Stimulated activated CD8-positive, alpha-beta memory T cell treated with anti-CD3 and anti-CD28 coated beads, Interleukin-12 subunit alpha, Interleukin-12 subunit beta, amount 100 ng/mL, for 24 hours (primary cell): ENCODE results near the gene RNASEH2A.
A peak's percentile ranks its signal among the peaks of the same experiment; 100 is the strongest.

Source experiments
- DNase-seq: peaks from one replicate; pipeline ENCODE4 v3.0.0-alpha.2; 2020; ENCODE audit errors: extremely low read depth

The RNASEH2A gene

DNA sequence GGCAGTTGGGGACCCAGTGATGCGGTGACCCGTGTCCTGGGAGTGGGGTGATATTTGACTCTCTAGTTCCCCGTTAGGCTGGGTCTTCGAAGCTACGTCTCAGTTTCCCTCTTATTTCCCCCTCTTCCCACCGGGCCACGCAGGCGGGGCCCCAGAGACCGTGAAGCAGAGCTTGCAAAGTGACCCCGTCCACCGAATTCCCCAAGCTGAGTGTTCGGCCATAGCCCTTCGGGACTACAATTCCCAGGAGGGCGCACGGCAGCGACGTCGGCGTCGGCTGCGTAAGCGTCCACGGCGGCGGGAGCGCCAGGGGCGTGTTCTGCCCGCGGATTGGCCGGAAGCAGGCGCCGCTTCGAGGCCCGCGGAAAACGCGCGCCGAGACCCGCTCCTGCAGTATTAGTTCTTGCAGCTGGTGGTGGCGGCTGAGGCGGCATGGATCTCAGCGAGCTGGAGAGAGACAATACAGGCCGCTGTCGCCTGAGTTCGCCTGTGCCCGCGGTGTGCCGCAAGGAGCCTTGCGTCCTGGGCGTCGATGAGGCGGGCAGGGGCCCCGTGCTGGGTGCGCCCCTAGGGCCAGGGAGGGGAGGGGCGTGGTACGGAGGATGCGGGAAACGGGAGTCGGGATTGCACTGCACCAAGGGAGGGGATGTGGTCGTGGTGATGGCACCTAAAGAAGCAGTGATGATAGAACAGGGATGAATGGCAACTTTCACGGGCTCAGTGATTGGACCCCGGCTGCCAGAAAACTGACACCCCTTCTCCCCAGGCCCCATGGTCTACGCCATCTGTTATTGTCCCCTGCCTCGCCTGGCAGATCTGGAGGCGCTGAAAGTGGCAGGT is at the start of gene RNASEH2A:
Gene RNASEH2A, plus strand, starts transcription at position 343 of the 840 bp plus-strand sequence. Its CDS starts 90 bp downstream, at position 433.
- DNase-seq: peak; percentile 67

- no peak for DNase-seq
Observed at GRCh38 chr19:12757544-12758274, 48.7 kb upstream of the RNASEH2A start.

DNA sequence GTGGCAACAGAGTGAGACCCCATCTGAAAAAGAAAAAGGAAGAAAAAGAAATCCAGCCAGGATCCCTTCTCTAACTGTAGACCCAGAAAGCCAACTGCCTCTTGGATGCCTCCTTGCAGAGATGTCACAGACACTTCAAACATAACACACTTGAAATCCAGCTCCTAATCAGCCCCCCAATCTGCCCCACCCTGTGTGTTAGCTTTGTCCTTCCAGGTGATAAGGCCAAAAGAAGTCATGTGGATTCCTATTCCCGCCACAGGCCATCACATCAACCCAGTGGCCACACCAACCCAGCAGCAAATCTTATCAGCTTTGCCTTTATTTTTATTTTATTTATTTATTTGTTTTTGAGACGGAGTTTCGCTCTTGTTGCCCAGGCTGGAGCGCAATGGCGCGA is 46.7 kb upstream of the RNASEH2A start:
- no peak for DNase-seq

DNA sequence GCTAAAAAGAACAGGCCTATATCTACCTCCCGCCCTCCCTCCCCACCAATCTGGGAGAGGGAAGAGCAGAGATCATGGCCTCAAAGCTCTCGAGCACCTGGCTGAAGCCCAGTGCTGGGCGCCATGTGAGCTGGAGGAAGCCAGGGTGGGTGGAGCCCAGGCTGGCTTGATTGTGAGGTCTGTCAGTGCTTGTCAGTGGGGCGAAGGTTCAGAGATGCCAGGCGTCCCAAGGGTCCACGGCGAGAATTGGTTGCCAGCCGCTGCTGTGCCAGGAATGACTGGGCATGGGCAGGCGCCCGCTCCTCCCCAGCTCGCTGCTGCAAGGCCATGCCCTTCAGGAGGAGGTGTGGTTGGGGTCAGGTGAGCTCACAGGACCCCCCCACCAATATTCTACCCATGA is 43.3 kb upstream of the RNASEH2A start:
- no peak for DNase-seq

- DNase-seq: no peak
Observed at GRCh38 chr19:12764698-12765097, 41.7 kb upstream of the RNASEH2A start.

DNA sequence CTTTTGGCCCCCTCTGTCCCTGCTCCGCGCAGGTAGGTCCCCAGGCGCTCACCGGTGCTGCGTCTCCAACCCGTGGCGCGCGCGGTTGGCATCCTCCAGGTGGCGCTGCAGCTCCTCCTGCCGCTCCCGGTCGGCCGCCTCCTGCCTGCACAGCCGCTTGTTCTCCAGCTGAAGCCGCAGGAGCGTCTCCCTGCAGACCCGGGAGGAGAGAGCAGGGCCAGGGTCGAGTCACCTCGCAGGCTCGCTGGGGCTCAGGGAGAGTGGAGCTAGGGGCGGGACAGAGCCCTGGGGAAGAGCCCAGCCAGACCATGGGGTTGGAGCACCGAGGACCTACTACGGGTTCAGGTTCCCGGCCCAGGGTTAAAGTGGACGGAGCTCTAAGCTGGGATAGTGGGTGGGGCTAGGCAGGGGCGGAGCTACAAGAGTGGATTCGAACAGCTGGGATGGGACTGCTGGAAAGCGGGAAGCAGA is 40.3 kb upstream of the RNASEH2A start:
- no peak for DNase-seq

- DNase-seq: no peak
Observed at GRCh38 chr19:12767150-12767549, 39.2 kb upstream of the RNASEH2A start.

DNA sequence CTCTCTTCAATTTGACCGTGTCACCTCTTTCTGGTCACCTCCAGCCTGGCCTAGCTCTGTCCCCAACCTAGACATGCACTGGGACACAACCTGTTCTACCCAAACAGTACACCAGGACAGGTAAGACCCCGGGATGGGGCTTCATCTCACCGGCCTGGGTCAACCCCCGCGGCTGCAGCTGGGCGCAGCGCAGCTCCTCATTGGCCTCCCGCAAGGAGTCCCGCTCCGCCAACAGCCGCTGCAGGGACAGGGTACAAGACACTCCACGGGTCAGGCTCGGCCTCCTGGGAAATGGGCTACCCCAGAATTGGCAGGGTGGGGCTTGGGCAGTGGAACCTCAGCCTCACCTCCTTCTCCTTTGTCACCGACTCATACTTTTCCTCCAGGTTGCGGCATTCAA is 38.7 kb upstream of the RNASEH2A start:
- no peak for DNase-seq

DNA sequence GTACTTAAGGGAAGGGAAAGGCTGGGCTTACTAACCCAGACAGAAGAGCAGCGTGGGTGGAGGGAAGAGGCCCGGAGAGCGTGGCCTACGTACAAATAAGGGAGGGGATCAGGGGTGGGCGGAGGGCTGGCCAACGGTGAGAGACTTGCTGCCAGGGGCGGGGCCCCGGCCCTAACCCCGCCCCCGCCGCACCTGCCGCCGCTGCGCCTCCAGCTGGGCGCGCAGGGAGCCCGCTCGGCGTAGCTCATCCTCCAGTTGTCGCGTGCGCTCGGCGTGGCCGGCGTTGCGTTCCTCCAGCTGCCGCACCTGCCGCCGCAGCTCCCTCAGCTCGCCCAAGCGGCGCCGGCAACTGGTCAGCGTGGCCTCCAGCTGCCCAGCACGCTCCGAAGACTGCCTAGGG is 36.7 kb upstream of the RNASEH2A start:
- no peak for DNase-seq

GRCh38 chr19:12770922-12771321 is 35.5 kb upstream of the RNASEH2A start:
- no peak for DNase-seq

- no peak for DNase-seq
Observed at GRCh38 chr19:12772323-12772722, 34.1 kb upstream of the RNASEH2A start.

- DNase-seq: no peak
Observed at GRCh38 chr19:12773571-12773970, 32.8 kb upstream of the RNASEH2A start.

DNA sequence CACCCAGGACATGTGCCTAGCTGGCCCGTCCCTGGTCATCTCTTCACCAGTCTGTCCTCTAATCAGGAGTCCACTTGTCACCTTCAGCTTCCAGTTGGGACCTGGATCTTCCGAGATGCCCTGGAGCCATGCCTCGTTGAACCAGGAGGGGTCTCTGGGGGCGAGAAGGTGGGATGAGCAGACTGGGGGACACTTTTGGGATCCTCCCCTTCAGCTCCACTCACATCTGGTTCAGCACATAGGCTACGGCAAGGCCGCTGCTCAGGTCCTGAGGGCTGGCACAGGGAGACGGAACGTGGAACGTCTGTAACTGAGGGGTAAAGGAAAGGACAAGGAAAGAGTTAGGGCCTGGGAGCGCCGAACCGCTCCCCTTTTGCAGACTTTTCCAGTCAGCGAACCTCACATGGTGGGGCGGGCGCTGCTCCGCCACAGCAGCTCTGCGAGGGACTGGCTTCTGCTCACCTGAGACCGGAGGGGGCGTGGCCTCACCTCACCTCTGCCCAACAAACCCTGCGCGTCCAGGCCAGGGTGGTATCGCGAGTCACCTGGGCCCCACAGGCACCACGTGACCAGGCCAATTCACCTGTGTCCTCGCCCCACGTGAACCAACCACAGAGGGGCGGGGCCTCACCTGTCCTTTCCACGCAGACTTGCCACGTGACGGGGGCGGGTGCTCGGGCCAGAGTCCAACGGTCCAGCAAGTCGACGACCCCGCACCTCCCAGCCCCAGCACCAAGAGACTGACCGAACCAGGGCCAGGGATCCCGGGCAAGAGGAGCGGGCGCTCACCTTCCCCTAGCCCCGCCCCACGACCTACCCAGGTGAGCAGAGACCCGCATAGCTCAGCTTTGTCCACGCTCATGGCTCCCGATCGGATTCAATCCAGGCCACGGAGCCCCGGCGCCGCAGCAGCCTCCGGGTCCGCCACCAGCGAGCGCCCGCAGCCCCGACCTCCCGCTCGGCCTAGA is 31.5 kb upstream of the RNASEH2A start, which contains the start of gene HOOK2:
Gene HOOK2, minus strand, starts transcription at position 965 of the 968 bp plus-strand sequence. Its CDS starts 103 bp downstream, at position 862.
- DNase-seq: no peak

DNA sequence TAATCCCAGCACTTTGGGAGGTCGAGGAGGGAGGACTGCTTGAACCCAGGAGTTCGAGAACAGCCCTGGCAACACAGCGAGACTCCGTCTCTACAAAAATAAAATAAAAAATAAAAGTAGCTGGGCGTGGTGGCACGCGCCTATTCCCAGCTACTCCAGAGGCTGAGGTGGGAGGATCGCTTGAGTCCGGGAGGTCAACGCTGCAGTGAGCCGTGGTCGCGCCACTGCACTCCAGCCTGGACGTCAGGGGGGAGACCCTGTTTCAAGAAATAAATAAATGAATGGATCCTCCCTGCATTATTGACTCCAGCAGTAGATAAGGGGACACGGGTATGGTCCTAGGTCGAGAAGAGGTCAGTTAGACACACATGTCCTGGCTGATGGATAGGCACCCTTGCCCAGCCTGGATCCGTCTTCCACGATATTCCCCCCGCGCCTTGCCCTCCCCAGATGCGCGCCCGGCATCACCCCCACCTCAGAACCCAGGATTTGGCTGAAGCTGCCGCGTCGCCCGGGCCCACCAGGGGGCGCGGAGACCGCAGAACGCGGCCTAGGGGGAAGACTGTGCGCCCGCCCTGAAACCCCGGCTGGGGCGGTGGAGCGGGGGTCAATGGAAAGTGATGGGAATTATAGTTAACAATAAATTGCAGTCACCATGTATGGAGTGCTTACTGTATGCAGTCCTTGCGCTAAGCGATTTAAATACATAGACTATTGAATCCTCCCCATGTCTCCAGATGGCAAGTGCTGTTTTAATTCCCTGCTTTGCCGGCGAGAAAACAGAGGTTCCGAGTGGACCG is 29.0 kb upstream of the RNASEH2A start:
- peak; percentile 47 for DNase-seq

GRCh38 chr19:12778017-12778904 is 28.1 kb upstream of the RNASEH2A start:
- DNase-seq: no peak

- DNase-seq: no peak
Observed at GRCh38 chr19:12778905-12779161, 27.6 kb upstream of the RNASEH2A start.

DNA sequence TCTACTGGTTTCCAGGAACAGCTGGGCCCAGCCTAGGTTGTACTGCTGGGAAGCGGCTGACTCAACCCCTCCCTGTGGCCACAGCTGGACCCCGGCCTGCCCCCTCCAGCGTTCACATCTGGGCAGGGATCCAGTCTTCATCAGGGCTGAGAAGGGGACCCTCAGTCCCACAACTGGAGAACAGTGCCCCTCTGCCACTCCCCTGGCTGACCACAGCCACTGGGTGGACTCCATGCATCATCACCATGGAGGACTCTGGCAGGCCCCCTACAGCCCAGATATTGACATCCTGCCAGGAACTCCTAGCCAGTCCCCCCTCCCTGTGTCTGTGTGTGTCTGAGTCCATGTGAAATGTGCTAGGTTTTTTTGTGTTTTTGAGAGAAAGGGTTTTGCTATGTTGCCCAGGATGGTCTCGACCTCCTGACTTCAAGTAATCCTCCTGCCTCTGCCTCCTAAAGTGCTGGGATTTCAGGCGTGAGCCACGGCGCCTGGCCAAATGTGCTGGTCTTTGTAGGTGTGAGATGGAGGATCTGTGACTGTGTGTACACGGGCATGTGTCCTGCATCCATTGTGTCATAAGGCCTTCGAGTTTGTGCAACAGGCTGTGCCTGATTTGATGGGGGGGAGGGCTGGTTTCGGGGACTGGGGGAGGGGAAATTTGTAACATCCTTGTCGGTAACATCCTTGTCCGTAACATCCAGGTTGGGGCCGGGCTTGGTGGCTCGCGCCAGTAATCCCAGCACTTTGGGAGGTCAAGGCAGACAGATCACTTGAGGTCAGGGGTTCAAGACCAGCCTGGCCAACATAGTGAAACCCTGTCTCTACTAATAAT is 27.0 kb upstream of the RNASEH2A start:
- DNase-seq: no peak

- DNase-seq: no peak
Observed at GRCh38 chr19:12782174-12782423, 24.3 kb upstream of the RNASEH2A start.
